Esophagus muscularis mucosa (tissue), 3 donors: ENCODE measurements around the gene SEMA6A.

Source experiments
- POLR2A ChIP-seq: fragments of 450-650 bp; IDR thresholded peaks from one replicate; pipeline ENCODE4 v1.6.1; 2017; ENCODE audit warnings: antibody characterized with exemption, moderate library complexity, mild to moderate bottlenecking, low read depth
- POLR2AphosphoS5 ChIP-seq, 2 donors: sonication (generic); formaldehyde crosslinking; IDR thresholded peaks; one replicate each; pipeline ENCODE4 v1.6.1; 2017; ENCODE audit warnings: antibody characterized with exemption in 2 of 2
- TF ChIP-seq, protein P1 (sequence below), 3 experiments: fragments of 200-600 bp in 2 of 3; fragments of 450-650 bp in 1 of 3; sonication (generic) in 2 of 3; IDR thresholded peaks; one replicate each; pipeline ENCODE4 v1.5.1; 2017 to 2019; ENCODE audit warnings: antibody characterized with exemption in 3 of 3, mild to moderate bottlenecking in 2 of 3, moderate library complexity in 1 of 3

GRCh38 chr5:116517488-116517887 lies 57.1 kb downstream of the SEMA6A start:
- TF ChIP-seq POLR2AphosphoS5 (IDR thresholded peaks at IDR 0.05) (no peak), POLR2A (no peak)
- TF ChIP-seq, protein P1, sequence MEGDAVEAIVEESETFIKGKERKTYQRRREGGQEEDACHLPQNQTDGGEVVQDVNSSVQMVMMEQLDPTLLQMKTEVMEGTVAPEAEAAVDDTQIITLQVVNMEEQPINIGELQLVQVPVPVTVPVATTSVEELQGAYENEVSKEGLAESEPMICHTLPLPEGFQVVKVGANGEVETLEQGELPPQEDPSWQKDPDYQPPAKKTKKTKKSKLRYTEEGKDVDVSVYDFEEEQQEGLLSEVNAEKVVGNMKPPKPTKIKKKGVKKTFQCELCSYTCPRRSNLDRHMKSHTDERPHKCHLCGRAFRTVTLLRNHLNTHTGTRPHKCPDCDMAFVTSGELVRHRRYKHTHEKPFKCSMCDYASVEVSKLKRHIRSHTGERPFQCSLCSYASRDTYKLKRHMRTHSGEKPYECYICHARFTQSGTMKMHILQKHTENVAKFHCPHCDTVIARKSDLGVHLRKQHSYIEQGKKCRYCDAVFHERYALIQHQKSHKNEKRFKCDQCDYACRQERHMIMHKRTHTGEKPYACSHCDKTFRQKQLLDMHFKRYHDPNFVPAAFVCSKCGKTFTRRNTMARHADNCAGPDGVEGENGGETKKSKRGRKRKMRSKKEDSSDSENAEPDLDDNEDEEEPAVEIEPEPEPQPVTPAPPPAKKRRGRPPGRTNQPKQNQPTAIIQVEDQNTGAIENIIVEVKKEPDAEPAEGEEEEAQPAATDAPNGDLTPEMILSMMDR (IDR thresholded peaks at IDR 0.05), result no peak
